HL-60/S4 (cell line): ENCODE results near the gene GRM5.
"Not testable (repeated sequence)": the region's sequence is repeated elsewhere in the genome, so short reads cannot be mapped to it uniquely, and the experiment has no call there.

ENCODE experiments used
- in situ Hi-C: fragments of 300-500 bp; cut with MboI; formaldehyde crosslinking; loops from 2 replicates; pipeline ENCODE4 v1.14.3; 2022; ENCODE audit warnings: low sequenced_read_pairs

Gene GRM5

DNA sequence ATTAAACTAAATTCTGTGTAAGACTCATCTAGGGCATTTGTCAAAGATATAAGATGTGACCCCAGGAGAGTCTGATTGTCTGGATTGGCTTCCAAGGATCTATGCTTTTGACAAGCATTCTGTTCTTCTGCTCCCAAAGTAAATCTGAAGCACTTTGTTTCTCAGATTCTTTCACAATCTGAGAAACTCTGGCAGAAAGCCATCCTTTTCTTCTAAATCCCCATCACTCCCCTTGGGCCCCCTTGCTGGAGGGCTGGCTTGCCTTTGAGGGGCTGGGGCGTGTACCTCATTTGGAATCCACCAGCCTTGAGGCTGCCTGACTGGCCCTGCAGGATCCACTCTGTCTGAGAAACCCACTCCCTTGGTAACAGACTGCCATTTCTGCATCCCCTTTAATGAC is 554.8 kb downstream of the GRM5 start:
- in situ Hi-C loops, result no loop called here

- in situ Hi-C loops, result no loop called here
These were observed 556.8 kb downstream of the GRM5 start for GRCh38 chr11:88508759-88509581.

DNA sequence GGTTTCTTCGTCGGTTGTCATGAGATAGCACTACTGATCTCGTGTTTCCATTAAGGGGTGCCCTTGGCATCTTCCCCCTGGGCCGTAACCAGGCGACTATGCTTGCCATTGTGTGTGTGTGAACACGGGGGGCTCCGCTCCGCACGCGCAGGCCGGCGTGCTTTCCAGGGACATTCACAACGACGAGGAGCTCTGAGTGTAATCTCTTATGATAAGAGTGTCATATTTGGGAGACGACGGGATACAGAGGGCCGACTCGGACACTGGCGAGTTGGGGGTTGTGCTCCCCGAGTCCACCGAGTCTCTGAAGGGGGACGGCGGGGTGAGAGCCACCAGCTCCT is 557.4 kb downstream of the GRM5 start:
- in situ Hi-C loops, result no loop called here

- in situ Hi-C loops, result no loop called here
These were observed 557.9 kb downstream of the GRM5 start for GRCh38 chr11:88507771-88508417.

- in situ Hi-C loops, result no loop called here
These were observed 564.2 kb downstream of the GRM5 start for GRCh38 chr11:88501541-88501940.

- in situ Hi-C loops, result no loop called here
These were observed 569.9 kb downstream of the GRM5 start for GRCh38 chr11:88495836-88496235.

GRCh38 chr11:88494848-88495247 is 570.9 kb downstream of the GRM5 start:
- in situ Hi-C loops, result no loop called here

DNA sequence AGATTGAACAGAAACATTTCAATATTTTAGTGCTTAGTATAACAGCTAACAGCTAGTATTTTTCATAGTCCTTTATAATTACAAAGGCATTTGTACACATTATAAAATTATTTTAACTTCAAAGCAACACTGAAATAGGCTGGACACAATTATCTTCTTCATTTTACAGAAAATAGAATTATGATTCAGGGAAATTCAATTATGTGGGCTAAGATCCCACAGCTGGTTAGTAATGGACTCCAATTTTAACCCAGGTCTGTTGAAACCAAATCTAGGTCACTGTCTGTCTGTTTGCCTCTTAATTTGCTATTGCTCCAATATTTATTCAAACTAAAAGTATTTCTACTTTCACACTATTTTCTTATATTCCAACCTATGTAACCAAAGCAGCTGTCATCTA is 574.1 kb downstream of the GRM5 start:
- in situ Hi-C loops, result no loop called here

DNA sequence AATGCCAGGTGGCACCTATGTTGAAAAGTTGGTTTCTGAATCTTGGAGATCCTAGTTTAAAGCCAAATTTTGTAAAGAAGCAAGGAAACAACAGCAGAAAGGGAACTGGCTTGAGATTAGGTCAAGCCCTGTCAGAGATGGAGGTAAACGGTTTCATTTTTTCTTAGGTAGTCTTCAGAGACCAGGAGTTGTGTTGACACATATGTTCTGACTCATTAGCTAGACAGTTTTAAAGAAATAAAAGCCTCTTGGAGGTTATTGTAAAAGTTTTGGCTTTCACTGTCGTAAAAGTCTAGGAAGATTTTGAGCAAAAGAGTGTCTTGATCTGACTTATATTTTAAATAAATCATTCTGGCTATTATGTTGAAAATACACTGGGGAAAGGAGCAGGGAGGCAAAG is 576.8 kb downstream of the GRM5 start:
- in situ Hi-C loops, result no loop called here

DNA sequence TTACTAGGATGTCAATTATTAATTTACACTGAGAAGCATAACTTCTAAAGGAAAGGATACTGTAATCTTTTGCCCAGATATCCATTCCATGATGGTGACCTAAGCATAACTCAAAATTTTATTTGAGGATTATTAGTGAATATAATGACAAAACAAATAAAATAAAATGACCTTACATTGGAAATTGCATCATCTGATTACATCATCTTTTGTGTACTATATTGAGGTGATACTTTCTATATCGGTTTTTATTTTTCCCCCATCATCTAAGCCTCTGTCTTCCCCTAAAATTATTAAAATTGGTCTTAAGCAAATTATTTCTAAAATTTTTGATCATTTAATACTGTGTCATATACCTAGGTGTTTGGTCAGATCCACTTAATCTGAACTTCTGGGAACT is 578.1 kb downstream of the GRM5 start:
- in situ Hi-C loops, result no loop called here

- in situ Hi-C loops, result no loop called here
These were observed 580.7 kb downstream of the GRM5 start for GRCh38 chr11:88484873-88485621.

DNA sequence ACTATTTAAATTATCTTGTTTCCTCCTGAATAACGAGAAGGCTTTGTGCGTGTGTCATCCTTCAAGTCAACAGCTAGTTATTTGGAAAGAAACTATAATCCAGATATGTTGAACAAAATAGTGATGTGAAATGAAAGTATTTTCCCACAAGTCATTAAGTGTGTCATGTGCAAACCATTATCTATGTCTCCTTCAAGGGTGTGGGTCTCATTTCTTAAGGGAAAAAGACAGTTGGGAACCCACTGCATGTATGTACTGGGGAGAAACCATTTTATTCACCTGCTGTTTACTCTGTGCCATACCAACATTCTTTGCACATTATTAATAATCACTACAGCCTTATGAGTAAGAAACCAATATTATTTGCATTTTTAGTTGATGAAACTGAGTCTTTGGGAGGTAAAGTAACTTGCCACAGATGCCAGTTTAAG is 582.9 kb downstream of the GRM5 start:
- in situ Hi-C loops, result no loop called here

DNA sequence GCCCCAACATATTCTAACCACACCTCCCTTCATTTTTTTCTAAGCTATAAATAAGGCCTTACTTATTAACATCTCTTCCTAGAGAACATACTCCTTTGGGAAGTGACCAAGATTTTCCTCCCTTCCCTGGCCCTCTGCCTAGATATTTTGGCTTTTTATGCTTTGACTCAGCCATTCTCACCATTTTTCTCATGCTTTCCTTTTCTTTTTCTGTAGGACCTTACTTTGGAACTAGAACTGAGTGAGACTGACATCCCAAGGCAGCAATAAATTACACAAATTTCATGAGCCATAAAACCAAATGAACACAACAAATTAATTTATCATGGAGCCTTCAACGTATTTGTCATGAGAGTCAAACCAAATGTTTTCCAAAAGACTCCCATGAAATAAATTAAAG is 585.6 kb downstream of the GRM5 start:
- in situ Hi-C loops, result no loop called here

DNA sequence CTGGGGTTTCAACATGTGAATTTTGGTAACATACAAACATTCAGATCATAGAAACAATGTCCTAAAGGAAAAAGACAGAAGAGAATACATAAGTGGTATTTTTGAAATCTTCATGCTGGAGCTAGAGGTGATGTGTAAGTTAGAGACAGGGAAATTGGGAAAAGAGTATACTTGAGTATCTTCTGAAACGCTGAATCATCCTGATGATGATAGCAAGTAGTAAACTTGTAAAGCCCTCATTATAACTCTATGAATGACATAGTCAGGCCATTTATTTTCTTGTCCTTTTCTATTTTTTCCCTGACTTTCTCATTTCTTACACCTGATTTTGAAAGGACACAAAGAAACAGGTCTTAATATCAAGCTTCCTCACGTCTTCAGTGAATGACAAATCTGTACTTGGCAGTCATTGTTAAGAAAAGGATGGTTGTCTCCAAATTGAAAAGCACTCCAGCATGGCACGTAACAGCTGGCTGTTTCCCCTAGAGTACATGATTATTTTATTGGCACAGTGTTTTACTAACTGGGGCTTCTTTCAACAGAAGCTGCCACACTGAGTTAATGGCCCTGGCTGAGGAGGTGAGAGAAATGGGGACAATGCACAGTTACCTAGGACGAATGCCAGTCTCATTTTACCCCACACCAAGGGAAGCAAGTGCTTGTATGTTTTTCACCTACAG is 587.5 kb downstream of the GRM5 start:
- in situ Hi-C loops, result no loop called here

GRCh38 chr11:88475991-88476418 is 589.8 kb downstream of the GRM5 start:
- in situ Hi-C loops, result no loop called here

DNA sequence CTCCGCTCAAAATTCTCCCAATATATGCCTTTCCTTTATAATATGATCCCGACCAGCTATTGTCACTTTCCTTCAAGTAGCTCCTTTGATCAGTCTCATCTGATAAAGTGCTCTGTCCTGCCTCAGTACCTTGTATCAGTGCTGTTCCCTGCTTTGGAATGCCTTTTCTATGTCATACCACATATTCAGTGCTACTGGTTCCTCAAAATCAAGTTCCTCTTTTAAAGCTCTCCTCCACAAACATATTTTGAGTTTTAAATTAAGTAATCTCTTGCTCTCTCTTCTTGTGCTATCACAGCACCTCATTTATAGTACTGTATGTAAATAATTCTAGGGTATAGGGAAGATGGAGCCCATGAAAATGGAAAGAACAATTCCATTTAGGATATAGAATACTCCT is 591.1 kb downstream of the GRM5 start:
- in situ Hi-C loops, result no loop called here

GRCh38 chr11:88469561-88470225 is 596.1 kb downstream of the GRM5 start:
- in situ Hi-C loops, result no loop called here

- in situ Hi-C loops, result no loop called here
These were observed 601.3 kb downstream of the GRM5 start for GRCh38 chr11:88464528-88464927.

DNA sequence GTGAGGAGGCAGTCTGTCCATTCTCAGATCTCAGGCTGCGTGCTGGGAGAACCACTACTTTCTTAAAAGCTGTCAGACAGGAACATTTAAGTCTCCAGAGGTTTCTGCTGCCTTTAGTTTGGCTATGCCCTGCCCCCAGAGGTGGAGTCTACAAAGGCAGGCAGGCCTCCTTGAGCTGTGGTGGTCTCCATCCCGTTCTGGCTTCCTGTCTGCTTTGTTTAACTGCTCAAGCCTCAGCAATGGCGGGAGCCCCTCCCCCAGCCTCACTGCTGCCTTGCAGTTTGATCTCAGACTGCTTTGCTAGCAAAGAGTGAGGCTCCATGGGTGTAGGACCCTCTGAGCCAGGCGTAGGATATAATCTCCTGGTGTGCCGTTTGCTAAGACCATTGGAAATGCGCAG is 602.5 kb downstream of the GRM5 start:
- in situ Hi-C loops, result not testable (repeated sequence)

DNA sequence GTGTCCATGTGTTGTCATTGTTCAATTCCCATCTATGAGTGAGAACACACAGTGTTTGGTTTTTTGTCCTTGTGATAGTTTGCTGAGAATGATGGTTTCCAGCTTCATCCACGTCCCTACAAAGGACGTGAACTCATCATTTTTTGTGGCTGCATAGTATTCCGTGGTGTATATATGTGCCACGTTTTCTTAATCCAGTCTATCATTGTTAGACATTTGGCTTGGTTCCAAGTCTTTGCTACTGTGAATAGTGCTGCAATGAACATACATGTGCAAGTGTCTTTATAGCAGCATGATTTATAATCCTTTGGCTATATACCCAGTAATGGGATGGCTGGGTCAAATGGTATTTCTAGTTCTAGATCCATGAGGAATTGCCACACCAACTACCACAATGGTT is 607.7 kb downstream of the GRM5 start:
- in situ Hi-C loops, result not testable (repeated sequence)

GRCh38 chr11:88455974-88456373 is 609.8 kb downstream of the GRM5 start:
- in situ Hi-C loops, result no loop called here
